GF-D8 (cell line): ENCODE data around the gene SMG6.
A peak's percentile ranks its signal among the peaks of the same experiment; 100 is the strongest.

Experiments
- DNase-seq: peaks from one replicate; lab custom pipeline; 2025; lab: John Stamatoyannopoulos, UW

The SMG6 gene

DNA sequence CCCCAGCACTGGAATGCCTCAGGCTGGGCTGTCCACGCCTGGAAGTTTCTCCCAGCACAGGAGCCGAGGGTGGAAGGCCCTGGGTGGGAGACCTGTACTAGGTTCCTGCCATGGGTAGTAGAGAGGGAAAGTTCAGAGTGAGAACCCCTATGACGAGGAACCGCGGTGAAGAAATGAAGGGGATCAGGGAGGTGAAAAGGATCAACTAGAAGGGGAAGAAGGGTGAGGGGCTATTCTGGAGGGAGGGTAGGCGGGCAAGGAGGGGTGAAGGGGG, 243.3 kb downstream of the SMG6 start:
- DNase-seq = no peak

DNA sequence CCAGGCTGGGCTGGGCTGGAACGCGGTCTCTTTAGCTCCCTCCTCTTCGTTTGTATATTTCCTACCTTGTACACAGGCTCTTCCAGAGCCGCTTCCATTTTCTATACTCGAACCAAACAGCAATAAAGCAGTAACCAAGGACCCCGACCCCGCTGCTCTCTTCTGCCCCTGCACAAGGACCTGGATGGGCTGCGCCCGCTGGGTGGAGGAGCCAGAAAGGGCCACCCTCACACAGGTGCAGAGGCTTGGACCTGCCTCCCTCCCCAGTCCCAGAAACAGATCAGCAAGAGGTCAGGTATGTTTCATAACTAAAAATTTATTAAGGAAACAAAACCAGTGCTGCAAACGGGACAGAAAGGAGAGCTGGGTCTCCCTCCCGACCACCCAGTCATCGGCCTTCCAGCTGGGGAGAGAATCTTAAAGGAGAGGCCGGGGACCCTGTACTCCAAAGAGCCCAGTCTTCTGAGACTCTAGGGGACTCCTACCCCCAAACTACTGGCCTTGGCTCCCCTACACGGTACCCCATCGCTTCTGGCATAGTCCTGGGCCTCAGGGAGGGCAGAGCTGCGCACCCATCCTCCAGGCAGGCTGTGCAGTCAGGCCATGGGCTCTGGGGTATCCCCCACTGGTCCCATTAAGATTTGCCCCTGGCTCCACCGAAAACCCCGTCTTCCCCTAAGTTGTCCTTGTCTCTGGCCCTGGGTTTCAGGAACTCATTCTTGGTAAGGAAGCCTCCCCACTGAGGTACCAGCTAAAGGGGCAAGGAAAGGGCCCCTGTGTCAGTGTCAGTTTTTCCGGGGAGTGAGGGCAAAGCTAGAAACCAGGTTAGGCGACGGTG, 243.8 kb downstream of the SMG6 start:
- DNase-seq = no peak

DNA sequence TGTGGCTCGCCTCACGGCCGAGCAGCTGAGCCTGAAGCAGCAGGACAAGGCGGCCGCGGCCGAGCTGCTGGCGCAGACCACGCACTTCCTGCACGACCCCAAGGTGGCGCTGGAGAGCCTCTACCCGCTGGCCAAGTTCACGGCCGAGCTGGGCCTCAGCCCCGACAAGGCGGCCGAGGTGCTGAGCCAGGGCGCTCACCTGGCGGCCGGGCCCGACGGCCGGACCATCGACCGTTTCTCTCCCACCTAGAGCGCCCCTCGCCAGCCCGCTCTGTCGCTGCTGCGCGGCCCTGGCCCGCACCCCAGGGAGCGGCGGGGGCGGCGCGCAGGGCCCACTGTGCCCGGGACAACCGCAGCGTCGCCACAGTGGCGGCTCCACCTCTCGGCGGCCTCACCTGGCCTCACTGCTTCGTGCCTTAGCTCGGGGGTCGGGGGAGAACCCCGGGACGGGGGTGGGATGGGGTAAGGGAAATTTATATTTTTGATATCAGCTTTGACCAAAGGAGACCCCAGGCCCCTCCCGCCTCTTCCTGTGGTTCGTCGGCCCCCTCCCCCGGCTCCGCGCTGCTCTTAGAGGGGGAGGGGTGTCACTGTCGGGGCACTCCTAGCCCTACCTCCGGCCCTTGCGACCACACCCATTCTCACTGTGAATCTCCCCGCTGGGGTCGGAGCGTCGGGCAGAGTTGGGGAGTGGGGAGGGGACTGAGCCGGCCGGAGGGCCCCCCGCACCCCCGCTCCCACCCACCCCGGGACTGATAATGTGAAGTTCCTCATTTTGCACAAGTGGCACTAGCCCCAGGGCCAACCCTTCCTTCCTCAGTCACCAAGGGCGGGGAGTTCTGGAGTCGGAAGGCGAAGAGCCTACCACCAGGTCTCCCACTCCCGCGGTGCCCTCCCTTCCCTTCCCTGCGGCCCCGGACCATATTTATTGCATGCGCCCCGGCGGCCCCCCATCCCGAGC, 244.7 kb downstream of the SMG6 start:
- peak; percentile 28 for DNase-seq

DNA sequence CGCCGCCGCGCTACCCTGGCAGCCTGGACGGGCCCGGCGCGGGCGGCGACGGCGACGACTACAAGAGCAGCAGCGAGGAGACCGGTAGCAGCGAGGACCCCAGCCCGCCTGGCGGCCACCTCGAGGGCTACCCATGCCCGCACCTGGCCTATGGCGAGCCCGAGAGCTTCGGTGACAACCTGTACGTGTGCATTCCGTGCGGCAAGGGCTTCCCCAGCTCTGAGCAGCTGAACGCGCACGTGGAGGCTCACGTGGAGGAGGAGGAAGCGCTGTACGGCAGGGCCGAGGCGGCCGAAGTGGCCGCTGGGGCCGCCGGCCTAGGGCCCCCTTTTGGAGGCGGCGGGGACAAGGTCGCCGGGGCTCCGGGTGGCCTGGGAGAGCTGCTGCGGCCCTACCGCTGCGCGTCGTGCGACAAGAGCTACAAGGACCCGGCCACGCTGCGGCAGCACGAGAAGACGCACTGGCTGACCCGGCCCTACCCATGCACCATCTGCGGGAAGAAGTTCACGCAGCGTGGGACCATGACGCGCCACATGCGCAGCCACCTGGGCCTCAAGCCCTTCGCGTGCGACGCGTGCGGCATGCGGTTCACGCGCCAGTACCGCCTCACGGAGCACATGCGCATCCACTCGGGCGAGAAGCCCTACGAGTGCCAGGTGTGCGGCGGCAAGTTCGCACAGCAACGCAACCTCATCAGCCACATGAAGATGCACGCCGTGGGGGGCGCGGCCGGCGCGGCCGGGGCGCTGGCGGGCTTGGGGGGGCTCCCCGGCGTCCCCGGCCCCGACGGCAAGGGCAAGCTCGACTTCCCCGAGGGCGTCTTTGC, 245.6 kb downstream of the SMG6 start:
- no peak for DNase-seq

DNA sequence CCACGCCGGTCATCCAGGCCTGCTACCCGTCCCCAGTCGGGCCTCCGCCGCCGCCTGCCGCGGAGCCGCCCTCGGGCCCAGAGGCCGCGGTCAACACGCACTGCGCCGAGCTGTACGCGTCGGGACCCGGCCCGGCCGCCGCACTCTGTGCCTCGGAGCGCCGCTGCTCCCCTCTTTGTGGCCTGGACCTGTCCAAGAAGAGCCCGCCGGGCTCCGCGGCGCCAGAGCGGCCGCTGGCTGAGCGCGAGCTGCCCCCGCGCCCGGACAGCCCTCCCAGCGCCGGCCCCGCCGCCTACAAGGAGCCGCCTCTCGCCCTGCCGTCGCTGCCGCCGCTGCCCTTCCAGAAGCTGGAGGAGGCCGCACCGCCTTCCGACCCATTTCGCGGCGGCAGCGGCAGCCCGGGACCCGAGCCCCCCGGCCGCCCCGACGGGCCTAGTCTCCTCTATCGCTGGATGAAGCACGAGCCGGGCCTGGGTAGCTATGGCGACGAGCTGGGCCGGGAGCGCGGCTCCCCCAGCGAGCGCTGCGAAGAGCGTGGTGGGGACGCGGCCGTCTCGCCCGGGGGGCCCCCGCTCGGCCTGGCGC, 246.3 kb downstream of the SMG6 start:
- no peak for DNase-seq

DNA sequence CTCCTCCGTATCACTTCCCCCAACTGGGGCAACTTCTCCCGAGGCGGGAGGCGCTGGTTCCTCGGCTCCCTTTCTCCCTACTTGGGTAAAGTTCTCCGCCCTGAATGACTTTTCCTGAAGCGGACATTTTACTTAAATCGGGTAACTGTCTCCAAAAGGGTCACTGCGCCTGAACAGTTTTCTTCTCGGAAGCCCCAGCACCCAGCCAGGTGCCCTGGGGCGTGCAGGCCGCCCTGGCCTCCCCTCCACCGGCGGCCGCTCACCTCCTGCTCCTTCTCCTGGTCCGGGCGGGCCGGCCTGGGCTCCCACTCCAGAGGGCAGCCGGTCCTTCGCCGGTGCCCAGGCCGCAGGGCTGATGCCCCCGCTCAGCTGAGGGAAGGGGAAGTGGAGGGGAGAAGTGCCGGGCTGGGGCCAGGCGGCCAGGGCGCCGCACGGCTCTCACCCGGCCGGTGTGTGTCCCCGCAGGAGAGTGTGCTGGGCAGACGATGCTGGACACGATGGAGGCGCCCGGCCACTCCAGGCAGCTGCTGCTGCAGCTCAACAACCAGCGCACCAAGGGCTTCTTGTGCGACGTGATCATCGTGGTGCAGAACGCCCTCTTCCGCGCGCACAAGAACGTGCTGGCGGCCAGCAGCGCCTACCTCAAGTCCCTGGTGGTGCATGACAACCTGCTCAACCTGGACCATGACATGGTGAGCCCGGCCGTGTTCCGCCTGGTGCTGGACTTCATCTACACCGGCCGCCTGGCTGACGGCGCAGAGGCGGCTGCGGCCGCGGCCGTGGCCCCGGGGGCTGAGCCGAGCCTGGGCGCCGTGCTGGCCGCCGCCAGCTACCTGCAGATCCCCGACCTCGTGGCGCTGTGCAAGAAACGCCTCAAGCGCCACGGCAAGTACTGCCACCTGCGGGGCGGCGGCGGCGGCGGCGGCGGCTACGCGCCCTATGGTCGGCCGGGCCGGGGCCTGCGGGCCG, 247.1 kb downstream of the SMG6 start:
- no peak for DNase-seq

DNA sequence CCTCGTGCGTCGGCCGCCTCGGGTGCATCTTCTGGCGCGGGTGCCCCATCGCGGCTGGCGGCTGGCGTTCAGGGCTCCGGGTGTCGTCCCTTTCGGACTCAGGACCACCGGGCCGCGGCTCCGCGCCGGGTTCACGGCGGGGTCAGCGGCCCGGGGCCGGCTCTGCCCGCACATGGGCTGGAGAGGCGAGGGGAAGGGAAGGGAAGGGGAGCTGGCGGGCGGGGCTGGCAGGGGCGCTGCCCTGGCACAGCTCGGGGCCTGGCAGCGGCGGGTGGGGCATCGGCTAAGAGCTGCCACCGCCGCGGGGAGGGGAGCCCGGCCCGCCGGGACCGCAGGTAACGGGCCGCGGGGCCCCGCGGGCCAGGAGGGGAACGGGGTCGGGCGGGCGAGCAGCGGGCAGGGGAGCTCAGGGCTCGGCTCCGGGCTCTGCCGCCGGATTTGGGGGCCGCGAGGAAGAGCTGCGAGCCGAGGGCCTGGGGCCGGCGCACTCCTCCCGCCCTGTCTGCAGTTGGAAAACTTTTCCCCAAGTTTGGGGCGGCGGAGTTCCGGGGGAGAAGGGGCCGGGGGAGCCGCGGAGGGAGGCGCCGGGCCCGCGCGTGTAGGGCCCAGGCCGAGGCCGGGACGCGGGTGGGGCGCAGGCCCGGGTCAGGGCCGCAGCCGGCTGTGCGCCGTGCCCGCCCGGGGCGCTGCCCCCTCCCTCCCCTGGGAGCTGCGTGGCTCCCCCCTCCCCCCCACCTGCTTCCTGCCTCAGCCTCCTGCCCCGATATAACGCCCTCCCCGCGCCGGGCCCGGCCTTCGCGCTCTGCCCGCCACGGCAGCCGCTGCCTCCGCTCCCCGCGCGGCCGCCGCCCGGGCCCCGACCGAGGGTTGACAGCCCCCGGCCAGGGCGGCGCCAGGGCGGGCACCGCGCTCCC, 248.0 kb downstream of the SMG6 start:
- no peak for DNase-seq

DNA sequence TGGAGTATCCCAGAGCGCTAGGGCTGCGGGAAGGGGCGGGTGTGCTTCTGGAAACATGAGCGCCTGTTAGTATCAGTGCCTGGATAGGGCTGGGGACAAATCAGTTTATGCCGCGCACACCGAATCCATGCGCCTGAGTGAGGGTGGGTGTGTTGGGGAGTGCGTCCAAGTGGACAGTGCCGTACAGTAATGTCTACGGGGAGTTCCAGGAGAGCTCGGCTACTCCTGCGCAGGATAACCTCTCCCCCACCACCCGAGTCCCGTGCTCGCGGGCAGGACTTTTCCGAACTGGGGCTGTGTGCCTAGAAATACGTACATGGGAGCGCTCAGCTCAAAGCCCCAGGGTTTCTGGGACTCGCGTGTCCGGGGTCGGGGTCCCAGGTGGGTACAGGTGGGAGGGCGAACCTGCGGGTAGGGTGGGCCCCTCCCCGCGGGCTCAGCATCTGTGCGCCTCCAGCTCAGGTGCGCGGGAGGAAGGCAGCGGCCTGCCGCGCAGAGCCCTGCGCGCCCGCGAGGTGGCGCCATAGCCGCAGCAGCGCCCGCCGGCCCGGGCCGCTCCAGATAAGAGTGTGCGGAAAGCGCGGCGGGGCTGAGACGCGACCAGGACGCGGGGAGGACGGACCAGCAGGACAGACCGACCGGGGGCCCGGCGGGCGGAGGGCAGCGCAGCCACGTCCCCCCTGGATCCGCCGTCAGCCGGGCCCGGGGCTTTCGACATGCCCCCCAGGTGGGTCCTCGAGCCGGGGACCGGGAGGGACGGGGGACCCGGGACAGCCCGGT, 248.9 kb downstream of the SMG6 start, which contains the start of gene HIC1:
Gene HIC1 (plus strand): TSS at position 592 of the 780 bp plus-strand sequence. CDS start 1,588 bp downstream, outside the sequence.
- DNase-seq = no peak

DNA sequence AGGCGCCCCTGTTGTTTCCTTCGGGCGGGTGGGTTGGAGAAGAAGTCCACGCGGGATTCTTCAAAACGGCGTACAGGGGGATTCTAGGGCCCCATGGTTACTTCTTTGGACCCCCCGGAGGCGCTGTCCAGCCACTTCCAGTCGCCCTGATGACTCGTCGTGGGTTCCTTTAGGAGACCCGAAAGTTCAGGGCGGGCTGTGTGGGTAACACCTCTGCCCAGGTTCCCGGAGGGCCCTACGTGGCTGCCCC, 249.4 kb downstream of the SMG6 start:
- DNase-seq = no peak

DNA sequence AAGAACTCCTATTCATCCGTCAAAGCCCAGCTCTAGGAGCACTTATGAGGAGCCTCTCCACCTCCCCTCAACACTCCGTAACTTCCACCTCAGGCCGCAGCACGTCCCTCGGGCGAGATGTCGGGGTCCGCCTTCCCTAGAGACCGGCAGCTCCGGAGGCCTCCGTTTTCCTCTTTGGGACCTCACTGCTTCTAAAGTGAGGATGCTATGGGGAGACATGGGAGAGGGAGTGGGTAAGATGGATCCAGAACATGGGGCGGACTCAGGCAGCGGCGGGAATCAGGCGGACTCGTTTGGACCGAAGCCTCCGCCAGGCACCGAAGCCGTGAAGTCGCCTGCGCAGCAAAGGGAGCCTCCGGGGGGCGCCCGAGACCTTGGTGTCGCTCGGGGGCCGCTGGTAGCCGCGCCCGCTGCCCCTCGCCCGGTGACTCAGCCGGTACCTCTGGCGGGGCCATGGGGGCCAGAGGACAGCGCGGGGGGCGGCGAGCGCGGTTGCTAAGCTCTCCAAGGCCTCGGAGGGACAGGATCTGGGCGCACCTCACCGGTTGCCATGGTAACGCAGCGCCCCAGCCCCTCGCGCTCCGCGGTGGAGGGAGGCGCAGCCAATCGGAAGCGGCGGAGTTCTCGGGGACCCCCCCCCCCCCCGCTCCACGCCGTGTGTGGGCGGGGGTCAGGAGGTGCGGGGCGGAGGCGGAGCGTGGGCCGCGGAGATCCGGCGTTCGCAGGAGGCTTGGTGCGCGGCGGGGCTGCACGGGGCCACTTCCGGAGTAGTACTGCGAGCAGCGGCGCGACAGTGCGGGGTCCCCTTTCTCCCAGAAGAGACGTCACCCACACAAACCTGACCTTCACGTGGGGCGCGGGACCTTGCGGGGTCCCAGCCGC, 250.0 kb downstream of the SMG6 start:
- DNase-seq = no peak

DNA sequence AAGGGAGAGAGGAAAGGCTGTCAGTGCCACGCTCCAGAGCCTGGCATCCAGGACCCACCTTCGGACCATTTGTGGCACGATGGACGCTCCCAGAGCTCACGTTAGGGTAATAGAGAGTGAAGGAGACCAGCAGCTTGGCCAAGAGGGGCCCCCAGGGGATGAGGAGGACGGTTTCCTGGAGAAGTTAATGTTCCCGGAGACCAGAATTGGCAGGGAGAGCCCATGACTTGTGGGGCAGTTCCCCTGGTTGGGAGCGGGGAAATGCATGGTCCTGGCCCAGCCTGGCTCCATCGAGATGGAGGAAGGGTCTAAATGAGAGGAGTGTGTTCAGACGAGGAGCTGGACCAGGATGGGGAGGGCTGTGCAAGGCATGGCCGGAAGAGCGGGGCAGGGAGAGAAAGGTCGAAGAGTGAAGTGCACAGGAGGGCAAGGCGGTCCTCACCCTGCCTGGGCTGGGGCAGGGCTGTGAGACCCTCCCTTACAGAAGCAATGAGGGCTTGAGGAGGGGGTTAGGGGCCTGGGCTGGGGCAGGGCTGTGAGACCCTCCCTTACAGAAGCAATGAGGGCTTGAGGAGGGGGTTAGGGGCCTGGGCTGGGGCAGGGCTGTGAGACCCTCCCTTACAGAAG, 251.5 kb downstream of the SMG6 start:
- DNase-seq = no peak

DNA sequence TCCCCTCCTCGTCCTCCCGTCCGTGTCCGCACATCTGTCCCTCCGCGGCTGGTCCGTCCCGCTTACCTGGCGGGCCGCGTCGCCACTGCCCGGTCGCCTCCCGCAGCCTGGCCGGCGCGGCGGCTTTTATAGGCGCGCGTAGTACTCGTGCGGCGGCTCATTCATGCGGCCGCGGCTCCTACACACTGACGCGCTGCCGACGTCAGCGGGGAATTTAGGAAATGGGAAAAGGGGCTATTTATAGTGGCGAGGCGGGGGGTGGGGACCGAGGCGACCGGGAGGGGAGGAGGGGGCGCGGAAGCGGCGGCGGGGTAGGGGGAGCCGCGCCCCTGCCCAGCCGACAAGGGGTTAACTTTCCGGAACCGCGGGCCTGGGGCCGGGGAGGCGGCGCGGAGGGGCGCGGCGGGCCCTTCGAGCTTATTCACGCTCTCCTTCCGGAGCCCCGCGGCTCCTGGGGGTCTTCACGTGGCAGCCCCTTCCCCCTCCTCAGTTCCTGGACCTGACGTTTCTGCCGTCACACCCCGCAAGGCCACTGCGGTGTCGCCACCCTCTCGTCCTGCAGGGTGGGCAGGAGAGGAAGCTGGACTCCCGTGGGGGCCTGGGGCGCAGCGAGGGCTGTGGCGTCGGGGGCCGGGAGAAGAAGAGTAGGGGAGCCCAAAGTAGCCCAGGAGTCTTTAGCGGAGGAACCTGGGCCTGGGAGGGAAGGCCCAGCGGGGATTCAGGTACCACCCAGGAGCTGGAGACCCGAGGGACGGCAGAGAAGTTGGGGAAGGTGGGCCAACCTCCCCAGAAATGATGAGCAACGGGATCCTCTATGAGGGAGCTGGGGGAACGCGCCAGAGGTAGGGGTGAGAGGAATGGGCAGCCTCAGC, 252.3 kb downstream of the SMG6 start:
- DNase-seq = no peak

DNA sequence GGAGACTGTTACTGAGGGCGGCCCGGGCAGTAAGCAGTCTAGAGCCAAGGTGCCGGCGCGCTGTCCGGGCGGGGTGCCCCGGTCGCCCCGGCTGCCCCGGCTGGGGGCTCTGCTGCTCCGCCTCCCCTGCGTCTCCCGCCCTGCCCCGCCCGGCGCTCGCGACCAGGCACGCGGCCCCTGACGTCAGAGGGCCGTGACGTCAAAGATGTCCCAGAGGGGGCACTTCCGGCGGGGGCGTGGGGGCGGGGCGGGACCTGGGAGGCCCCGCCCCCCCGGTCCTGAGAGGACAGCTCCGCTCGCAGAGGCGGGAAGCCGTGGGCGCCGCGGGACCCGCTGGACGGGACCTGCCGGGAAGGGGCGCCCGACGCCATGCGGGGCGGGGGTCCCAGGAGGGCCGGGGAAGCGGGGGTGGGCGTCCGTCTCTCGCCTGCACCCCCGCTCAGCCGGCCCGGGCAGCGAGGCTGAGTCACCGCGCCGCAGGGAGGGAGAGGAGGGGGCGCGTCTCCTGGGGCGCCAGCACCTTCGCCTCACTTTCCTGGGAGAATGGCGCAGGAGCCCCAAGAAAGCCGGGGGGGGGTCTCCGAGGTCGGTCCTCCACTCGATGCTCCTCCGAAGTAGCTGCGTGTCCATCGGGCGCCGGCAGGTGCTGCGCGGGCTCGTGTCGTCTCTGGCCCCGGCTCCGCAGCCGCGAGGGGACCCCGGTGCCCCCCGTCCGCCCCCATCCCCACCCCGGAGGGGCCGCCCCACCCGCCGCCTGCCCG, 253.1 kb downstream of the SMG6 start:
- no peak for DNase-seq

DNA sequence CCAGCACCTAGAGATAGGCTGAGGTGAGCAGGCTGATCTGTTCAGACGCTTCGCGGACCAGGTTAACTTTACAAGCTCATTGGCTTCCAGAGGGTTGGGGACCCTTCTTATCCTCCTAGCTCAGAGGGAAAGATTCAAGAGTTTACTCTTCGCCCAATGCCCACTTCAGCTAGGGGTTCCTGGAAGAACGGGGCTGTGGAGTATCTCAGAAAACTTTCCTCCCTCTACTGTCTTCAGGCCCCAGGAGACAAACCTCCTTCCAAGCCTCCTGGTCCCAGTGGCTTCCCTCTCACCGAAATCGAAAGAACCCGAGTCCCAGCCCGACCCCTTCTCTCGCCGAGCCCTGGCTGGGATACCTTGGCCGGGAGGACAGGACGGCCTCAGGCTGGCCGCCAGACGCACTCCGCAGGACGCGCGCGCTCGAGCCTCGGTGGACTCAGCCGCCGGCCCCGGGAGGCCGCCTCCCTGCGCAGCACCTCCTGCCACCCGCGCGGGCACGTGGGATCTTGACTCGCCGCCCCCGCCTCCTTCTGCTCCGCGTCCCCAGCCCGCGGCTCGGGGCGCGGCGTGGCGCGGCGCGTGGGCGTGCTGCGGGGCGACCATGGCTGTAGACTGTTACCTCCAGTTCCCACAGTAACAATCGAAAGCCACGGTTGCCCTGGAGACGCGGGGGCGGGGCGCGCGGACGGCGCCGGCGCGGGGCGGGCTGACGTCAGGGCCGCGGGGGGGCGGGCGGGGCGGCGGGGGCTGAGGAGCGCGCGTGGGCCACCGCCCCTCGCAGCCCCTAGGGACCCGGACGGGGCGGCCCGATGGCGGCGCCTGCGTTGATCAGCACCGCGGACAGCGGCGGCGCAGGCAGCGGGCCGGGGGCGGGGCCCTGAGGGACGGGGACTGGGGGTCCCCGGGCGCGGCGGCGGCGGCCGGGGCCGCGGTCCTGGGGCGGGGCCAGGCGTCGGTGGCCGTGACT, 254.0 kb downstream of the SMG6 start:
- no peak for DNase-seq

DNA sequence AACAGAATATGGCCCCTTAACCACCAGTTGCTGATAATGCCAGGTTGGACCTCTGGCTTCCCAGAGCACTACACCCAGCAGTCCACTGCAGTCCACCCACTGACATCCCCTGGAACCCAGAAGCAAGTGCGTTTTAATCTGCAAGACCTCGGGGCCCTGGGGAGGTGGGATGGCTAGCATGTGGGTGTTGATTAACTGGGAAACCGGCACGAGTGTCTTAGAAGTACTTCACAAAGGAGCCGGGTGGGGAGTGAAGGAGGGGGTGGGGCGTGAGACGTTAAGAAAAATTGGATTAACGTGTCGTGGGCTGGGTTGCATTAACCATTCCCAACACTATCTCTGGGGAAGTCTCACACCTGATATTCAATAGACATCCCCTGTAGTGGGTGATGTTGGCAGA, 254.8 kb downstream of the SMG6 start:
- DNase-seq = no peak
